HUES6 (cell line): ENCODE measurements around the gene HASPIN.
"Not testable (repeated sequence)": the region's sequence is repeated elsewhere in the genome, so short reads cannot be mapped to it uniquely, and the experiment has no call there.

ENCODE experiments used
- H3K27ac ChIP-seq: 2 replicates; pipeline ENCODE4 v1.7.0; 2013; ENCODE audit warnings: low read depth, mild to moderate bottlenecking, low read length, inconsistent platforms
- H3K27me3 ChIP-seq: 2 replicates; pipeline ENCODE4 v1.6.1; 2013; ENCODE audit warnings: low read length; ENCODE audit not compliant: control insufficient read depth, insufficient read depth
- H3K36me3 ChIP-seq: 2 replicates; pipeline ENCODE4 v1.6.1; 2013; ENCODE audit warnings: low read length; ENCODE audit not compliant: control insufficient read depth, insufficient read depth
- H3K4me1 ChIP-seq: 2 replicates; pipeline ENCODE4 v1.6.1; 2013; ENCODE audit warnings: low read length; ENCODE audit not compliant: control insufficient read depth, insufficient read depth
- H3K4me3 ChIP-seq: 2 replicates; pipeline ENCODE4 v1.5.1; 2013; ENCODE audit warnings: low read depth, low read length
- H3K9ac ChIP-seq: one replicate; pipeline ENCODE4 v1.6.1; 2013; ENCODE audit warnings: mild to moderate bottlenecking, low read length
- H3K9me3 ChIP-seq: 2 replicates; pipeline ENCODE4 v1.6.1; 2013; ENCODE audit warnings: low read depth, low read length; ENCODE audit not compliant: control insufficient read depth, insufficient read depth

The HASPIN gene

DNA sequence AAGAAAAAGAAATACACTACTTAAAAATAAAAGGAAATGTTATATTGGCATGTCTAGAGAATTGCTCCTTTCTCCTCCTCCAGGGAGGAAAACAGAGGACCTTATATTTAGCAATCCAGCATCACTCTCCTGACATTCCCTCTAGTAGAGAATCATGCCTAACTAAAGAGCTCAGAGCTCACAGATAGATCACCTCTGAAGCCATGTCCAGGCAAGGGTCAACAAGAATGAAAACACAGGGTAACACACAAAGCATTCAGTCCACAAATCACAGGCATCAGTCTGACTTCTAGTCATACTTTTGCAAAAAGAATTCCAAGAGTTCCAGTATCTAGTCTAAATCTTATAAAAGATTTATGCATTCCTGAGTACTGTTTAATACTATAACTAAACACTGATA is 4.4 kb upstream of the HASPIN start:
- Histone ChIP-seq H3K27me3 (no peaks in the 10 kb centered on the region), H3K4me1 (0 out of 2 replicates have a peak, but pooled peaks cover 4% of the 10 kb centered on the region), H3K4me3 (no peak overlapping the region), H3K9me3 (no peaks in the 10 kb centered on the region), H3K9ac (no peak overlapping the region), H3K36me3 (peaks cover 60% of the 10 kb centered on the region), H3K27ac (no peak overlapping the region)

DNA sequence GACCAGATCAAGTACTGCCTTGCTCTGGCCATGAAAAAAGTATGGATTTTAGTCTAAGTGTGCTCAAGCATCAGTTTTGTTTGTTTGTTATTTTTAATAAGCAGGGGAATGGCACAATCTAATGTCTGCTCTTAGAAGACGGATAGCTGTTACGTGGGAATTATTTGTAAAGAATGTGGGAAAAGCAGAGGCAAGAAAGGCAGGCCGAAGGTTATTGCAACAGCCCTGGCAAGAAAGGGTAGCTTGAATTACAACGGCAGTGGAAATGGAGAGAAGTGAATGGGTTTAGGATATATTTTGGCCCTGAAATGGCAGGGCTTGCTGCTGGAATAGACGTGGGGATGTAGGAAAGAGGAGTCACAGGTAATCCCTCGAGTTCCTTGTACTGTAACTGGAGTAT is 987 bp upstream of the HASPIN start:
- Histone ChIP-seq H3K4me1 (peaks cover 12% of the 10 kb centered on the region), H3K27me3 (no peaks in the 10 kb centered on the region), H3K9ac (peak overlapping the region; percentile 92), H3K4me3 (peak overlapping the region; percentile 91), H3K27ac (no peak overlapping the region), H3K36me3 (peaks cover 50% of the 10 kb centered on the region), H3K9me3 (no peaks in the 10 kb centered on the region)

DNA sequence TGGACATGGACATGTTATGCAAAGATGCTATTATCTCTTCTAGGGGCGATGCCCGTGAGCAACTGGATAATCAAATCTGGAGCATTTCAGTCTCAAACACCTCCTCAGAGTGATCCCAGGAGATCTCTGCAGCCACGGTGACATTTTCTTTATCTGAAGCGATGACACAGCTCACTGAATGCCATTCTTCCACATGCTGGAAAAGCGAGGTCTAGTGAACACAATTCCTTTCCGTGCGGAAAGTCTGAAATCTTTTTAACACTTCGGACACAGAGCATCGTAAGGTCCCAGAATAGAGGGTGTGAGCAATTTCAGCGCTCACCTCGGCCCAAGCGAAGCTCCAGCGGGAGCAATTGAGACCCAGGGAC is 531 bp upstream of the HASPIN start:
- peaks cover 50% of the 10 kb centered on the region for H3K36me3 ChIP-seq
- H3K27ac ChIP-seq: peak overlapping the region; percentile 75
- peak overlapping the region; percentile 92 for H3K9ac ChIP-seq
- peak overlapping the region; percentile 91 for H3K4me3 ChIP-seq
- H3K27me3 ChIP-seq: no peaks in the 10 kb centered on the region
- H3K4me1 ChIP-seq: peaks cover 12% of the 10 kb centered on the region
- no peaks in the 10 kb centered on the region for H3K9me3 ChIP-seq

DNA sequence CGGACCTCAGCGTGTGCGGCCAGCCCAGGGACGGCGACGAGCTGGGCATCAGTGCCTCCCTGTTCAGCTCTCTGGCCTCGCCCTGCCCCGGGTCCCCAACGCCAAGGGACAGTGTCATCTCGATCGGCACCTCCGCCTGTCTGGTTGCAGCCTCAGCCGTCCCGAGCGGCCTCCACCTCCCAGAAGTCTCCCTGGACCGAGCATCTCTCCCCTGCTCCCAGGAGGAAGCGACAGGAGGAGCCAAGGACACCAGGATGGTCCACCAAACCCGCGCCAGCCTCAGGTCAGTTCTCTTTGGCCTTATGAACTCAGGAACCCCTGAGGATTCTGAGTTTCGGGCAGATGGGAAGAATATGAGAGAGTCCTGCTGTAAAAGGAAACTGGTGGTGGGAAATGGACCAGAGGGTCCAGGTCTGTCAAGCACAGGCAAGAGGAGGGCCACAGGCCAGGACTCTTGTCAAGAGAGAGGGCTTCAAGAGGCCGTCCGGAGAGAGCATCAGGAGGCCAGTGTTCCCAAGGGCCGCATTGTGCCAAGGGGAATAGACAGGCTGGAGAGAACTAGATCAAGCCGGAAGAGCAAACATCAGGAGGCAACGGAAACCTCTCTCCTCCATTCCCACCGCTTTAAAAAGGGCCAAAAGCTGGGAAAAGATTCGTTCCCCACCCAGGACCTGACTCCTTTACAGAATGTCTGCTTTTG is 825 bp downstream of the HASPIN start:
- H3K9ac ChIP-seq: peak overlapping the region; percentile 92
- H3K9me3 ChIP-seq: no peaks in the 10 kb centered on the region
- peaks cover 12% of the 10 kb centered on the region for H3K4me1 ChIP-seq
- peaks cover 42% of the 10 kb centered on the region for H3K36me3 ChIP-seq
- peak overlapping the region; percentile 91 for H3K4me3 ChIP-seq
- H3K27me3 ChIP-seq: no peaks in the 10 kb centered on the region
- peak overlapping the region; percentile 75; the same call in 1 of the 2 replicates for H3K27ac ChIP-seq

DNA sequence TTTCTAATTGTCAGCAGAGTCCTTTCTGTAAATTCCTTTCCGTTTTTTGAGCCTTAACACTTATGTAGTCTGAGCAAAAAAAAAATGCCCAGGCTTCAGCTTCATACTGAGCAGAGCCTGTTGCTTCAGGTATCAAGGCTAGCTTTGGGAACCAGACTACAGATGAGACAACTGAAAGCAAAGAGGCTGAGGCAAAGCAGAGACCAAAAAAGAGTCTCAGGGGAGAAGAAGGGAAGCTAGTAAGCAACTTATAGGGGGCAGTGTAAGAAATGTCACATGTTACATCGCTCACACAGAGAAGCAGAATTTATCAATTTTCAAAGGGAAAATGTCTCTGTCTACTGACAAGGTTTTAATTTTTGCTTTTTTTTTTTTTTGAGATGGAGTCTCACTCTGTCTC is 3.3 kb downstream of the HASPIN start:
- H3K4me1 ChIP-seq: peaks cover 19% of the 10 kb centered on the region
- no peak overlapping the region for H3K4me3 ChIP-seq
- H3K9me3 ChIP-seq: no peaks in the 10 kb centered on the region
- H3K36me3 ChIP-seq: peaks cover 29% of the 10 kb centered on the region
- H3K27ac ChIP-seq: no peak overlapping the region
- no peaks in the 10 kb centered on the region for H3K27me3 ChIP-seq
- no peak overlapping the region for H3K9ac ChIP-seq

DNA sequence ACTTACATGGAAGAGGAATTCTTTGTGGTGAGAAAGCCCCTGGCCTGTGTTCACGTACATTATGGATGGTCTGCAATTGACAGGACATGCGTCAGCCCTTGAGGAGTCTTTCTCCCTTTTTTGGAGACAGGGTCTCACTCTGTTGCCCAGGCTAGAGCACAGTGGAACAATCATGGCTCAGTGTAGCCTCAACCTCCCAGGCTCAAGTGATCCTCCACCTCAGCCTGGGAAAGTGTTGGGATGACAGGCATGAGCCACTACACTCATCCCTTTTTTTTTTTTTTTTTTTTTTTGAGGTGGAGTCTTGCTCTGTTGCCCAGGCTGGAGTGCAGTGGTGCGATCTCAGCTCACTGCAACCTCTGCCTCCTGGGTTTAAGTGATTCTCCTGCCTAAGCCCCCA is 4.4 kb downstream of the HASPIN start:
- Histone ChIP-seq H3K36me3 (peaks cover 29% of the 10 kb centered on the region), H3K4me1 (peaks cover 15% of the 10 kb centered on the region)
- H3K9ac ChIP-seq, H3K27ac ChIP-seq, H3K9me3 ChIP-seq, H3K4me3 ChIP-seq, H3K27me3 ChIP-seq: not testable (repeated sequence)

DNA sequence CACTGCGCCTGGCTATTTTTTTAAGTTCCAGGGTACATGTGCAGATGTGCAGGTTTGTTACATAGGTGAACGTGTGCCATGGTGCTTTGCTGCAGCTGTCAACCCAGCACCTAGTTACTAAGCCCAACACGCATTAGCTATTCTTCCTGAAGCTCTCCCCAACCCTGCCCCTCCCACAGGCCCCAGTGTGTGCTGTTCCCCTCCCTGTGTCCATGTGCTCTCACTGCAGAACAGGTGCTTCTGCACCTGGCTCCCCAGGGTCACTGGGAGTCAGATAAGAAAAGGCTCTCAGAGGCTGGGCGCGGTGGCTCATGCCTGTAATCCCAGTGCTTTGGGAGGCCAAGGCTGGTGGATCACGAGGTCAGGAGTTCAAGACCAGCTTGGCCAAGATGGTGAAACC is 6.2 kb downstream of the HASPIN start:
- peaks cover 11% of the 10 kb centered on the region for H3K4me1 ChIP-seq
- H3K9ac ChIP-seq: no peak overlapping the region
- H3K27ac ChIP-seq: no peak overlapping the region
- H3K36me3 ChIP-seq: peaks cover 29% of the 10 kb centered on the region
- no peaks in the 10 kb centered on the region for H3K9me3 ChIP-seq
- no peaks in the 10 kb centered on the region for H3K27me3 ChIP-seq
- no peak overlapping the region for H3K4me3 ChIP-seq

DNA sequence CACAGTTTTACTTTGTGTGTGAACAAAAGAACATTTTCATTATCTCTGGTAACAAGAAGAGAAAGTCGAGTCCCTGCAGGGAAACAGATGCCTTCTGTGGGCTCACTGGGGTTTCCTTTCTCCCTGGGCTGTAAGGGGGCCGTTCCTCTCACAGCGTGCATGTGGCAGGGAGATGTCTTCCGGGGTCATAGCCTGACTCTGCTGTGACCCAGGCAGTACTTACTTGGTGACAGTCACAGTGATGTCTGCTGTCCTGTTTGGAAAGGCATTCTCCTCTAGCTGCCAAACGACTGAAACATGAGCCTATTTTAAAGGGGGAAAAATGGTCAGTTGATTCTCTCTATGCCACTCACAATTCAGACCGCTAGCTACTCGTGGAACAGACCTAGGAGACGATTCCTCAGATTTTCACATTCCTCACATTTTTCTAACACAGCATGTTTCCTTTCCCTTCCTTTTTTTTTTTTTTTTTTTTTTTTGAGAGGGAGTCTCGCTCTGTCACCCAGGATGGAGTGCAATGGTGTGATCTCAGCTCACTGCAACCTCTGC is 7.3 kb downstream of the HASPIN start:
- Histone ChIP-seq H3K9me3 (no peaks in the 10 kb centered on the region), H3K36me3 (peaks cover 19% of the 10 kb centered on the region), H3K4me3 (no peak overlapping the region), H3K4me1 (peaks cover 7% of the 10 kb centered on the region; the same call in 1 of the 2 replicates), H3K9ac (no peak overlapping the region), H3K27ac (no peak overlapping the region), H3K27me3 (no peaks in the 10 kb centered on the region)

DNA sequence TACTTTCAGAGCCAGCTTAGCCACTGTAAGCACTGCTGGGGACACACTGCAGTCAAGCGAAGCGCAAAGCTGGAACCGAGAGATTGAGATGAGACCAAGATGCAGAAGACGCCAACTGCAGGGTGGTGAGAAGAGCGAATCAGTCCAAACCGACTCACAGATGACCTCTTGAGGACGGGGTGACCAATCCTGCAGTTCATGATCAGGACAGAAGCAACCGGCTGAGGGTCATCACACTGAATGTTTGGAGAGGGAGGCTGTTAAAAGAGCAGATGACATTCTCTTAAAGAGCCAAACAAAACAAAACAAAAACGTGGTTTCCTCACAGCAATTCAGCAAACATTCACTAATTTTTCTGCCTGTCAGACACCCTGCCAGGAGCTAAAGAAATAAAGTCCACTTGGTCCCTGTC is 8.5 kb downstream of the HASPIN start:
- H3K9me3 ChIP-seq: no peaks in the 10 kb centered on the region
- no peak overlapping the region for H3K27ac ChIP-seq
- peaks cover 7% of the 10 kb centered on the region; the same call in 1 of the 2 replicates for H3K4me1 ChIP-seq
- H3K4me3 ChIP-seq: no peak overlapping the region
- no peaks in the 10 kb centered on the region; the same call in 1 of the 2 replicates for H3K27me3 ChIP-seq
- peaks cover 9% of the 10 kb centered on the region for H3K36me3 ChIP-seq
- H3K9ac ChIP-seq: no peak overlapping the region

DNA sequence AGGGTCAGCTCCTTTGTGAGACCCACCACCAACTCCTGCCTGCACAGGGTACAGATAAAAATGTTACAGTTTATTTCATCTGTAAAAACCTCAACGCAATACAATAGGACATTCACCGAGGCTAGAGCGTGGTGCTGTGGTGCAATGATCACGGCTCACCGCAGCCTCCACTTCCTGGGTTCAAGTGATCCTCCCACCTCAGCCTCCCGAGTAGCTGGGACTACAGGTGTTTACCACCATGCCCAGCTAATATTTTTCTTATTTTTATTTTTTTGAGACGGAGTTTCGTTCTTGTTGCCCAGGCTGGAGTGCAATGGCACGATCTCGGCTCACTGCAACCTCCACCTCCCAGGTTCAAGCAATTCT is 11.2 kb downstream of the HASPIN start:
- H3K4me1 ChIP-seq: peaks cover 20% of the 10 kb centered on the region
- not testable (repeated sequence) for H3K4me3 ChIP-seq, H3K27ac ChIP-seq, H3K9ac ChIP-seq, H3K9me3 ChIP-seq, H3K36me3 ChIP-seq, H3K27me3 ChIP-seq

DNA sequence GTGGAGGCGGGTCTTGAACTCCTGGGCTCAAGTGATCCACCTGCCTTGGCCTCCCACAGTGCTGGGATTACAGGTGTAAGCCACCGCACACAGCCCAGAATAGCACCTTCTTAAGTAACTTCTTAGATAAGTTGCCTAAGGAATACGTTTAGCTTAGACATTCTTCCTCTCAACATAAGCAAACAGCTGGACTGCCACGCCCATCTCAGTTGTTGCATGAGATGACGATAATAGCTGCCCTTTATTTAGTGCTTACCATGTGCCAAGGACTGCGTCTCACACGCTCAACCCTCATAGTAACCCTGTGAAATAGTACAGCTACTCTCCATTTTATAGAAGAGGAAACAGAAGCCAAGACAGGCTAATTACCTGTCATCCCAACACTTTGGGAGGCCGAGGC is 11.8 kb downstream of the HASPIN start:
- Histone ChIP-seq H3K9me3 (no peaks in the 10 kb centered on the region), H3K4me3 (no peak overlapping the region), H3K27ac (no peak overlapping the region), H3K36me3 (no peaks in the 10 kb centered on the region), H3K27me3 (no peaks in the 10 kb centered on the region; the same call in 1 of the 2 replicates), H3K4me1 (peaks cover 21% of the 10 kb centered on the region), H3K9ac (no peak overlapping the region)
